HG02763 (cell line): Measurements from ENCODE around the gene TRIP10.
"Not testable (repeated sequence)": the region's sequence is repeated elsewhere in the genome, so short reads cannot be mapped to it uniquely, and the experiment has no call there.

ENCODE experiments used
- ATAC-seq: cut with Tn5 transposase; IDR thresholded peaks from one replicate; pipeline ENCODE4 v1.9.1; 2021; ENCODE audit warnings: mild to moderate bottlenecking, moderate library complexity; ENCODE audit not compliant: unreplicated experiment

Gene TRIP10, protein sequence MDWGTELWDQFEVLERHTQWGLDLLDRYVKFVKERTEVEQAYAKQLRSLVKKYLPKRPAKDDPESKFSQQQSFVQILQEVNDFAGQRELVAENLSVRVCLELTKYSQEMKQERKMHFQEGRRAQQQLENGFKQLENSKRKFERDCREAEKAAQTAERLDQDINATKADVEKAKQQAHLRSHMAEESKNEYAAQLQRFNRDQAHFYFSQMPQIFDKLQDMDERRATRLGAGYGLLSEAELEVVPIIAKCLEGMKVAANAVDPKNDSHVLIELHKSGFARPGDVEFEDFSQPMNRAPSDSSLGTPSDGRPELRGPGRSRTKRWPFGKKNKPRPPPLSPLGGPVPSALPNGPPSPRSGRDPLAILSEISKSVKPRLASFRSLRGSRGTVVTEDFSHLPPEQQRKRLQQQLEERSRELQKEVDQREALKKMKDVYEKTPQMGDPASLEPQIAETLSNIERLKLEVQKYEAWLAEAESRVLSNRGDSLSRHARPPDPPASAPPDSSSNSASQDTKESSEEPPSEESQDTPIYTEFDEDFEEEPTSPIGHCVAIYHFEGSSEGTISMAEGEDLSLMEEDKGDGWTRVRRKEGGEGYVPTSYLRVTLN

DNA sequence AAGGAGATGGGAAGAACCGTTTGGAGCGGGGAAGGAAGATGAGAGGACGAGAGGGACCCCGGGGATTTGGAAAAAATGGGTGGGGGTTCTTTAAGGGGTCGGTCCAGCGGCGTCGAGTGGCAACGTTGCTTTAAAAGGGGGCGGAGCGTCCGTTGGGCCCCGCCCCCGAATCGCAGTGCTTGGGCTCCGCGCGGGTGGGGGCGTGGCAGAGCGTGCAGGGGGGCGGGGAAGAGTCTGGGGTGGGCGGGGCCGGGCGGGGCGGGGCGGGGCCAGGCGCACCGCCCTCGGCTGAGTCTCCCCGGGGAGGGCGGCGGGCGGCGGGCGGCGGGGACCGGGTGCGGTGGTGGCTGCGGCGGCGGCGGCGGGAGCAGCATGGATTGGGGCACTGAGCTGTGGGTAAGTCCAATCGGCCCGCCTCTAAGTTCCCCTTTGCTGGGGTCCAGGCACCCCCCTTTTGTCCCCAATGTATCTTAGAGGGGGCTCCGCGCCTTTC lies at the start of gene TRIP10:
Gene TRIP10, plus strand, starts transcription at position 291 of the 493 bp plus-strand sequence. Its CDS starts 82 bp downstream, at position 373.
- no peak for ATAC-seq

DNA sequence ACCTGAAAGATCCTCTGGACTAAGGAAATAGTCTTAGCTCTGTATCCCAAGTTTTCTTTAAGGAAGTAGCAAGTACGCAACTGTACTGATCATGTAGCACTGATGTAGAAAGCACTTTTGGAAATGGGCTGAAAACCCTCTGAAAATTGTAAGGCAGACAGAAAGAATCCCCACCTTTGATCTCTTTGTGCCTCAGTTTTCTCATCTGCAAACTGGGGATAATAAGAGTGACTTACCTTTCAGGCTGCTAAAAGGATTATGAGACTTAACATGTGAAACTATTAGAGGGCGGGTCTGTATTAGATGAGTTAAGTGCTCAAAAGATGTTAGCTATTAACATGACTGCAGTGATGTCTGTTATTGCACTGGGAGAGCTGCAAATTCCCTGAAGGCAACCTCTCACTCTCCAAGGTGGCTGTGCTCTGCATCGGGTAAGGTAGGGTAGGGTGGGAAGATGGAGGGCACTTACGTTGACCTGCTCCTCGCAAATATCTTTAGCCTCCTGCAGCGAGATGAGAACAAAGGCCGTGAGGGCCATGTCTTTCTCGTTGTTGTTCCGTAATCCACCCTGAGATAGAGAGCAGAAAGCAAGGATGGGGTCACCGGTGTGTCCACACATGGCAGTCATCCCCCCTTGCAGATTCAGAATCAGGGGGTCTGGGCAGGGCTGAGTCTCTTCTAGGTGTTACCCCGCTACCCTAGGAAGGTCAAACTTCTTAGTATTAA lies 49.2 kb upstream of the TRIP10 start:
- no peak for ATAC-seq

DNA sequence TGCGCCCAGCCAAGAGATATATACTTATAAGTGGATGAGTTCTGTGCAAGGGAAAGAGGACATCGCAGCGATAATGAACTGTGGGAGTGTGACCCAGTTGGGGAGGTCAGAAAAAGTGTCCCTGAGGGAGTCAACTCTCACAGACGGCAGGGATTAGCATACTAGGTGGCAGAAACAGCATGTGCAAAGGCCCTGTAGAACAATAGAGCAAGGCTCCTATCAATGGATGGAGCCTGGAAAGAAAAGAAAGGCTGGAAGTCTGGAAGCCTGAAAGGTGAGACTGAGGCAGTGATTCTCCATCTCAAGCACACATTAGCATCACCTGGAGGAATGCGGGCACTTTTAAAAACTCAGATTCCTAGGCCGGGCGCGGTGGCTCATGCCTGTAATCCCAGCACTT lies 48.1 kb upstream of the TRIP10 start:
- ATAC-seq = no peak

DNA sequence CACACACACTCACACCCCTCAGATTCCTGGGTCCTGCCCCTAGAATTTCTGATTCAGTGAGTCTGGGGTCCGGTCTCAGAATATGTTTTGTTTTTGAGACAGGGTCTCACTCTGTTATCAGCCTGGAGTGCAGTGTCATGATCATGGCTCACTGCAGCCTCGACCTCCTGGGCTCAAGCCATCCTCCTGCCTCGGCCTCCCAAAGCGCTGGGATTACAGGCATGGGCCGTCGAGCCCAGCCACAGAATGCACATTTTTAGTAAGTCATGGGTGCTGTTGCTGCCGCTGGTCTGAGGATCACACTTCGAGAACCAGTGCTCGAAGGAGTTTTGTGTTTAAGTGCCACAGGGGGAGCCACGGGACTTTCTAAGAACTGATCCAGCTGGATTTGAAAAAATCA lies 47.5 kb upstream of the TRIP10 start:
- ATAC-seq = no peak

DNA sequence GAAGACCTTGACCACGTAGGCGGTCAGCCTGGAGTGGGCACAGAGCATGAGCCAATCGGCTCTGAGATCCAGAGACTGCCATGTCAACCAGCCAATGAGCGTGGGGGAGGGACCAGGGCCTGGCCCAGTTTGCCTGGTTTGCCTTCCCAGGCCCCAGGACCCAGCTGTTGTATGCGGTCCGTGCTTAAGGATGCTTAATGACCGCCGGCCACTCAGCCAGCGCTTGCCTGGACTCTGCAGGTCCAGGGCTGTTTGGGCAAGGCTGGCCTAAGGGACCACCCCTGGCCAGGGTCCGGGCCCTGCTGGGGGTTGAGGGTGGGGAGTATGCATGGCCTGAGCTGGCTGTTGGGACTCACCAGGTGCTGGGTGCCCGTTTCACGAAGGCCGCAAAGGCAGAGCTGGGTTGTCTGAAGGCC lies 46.4 kb upstream of the TRIP10 start:
- ATAC-seq = no peak

DNA sequence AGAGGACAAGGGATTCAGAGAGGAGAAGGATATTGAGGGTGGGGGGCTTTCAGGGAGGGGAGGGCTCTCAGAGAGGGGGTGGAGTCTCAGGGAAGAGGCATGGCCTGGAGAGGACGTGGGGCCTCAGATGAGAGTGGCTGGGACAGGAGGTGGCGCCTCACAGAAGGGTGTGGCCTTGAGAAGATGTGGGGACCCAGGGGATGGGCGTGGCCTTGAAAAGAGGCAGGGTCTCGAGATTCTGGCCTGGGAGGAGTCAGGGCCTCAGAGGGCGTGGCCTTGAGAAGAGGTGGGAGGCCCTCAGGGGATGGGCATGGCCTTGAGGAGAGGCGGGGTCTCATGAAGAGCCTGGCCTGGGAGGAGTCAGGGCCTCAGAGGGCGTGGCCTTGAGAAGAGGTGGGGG lies 45.8 kb upstream of the TRIP10 start:
- no peak for ATAC-seq

DNA sequence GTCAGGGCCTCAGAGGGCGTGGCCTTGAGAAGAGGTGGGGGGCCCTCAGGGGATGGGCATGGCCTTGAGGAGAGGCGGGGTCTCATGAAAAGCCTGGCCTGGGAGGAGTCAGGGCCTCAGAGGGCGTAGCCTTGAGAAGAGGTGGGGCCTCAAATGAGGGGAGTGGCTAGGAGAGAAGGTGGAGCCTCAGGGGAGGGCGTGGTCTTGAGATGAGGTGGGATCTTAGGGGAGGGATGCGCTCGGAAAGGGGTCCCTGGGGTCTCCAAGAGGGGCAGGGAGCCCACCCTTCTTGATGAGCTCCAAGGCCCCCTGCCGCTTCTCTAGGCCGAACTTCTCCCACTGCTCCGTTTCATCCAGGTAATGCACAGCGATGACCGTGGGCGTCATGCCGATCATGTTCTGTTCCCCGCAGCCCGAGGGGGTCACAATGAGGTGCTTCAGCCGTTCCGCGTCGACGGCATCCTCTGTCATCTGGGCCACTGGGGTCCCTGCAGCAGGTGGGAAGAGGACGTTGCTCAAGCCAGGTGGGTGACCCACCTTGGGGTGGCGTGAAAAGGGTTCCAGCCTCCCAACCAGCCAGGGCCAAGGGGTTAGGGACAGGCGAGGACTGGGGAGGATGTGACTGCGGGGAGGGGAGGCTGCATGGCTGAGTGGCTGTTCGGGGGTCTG lies 45.2 kb upstream of the TRIP10 start:
- ATAC-seq = no peak

DNA sequence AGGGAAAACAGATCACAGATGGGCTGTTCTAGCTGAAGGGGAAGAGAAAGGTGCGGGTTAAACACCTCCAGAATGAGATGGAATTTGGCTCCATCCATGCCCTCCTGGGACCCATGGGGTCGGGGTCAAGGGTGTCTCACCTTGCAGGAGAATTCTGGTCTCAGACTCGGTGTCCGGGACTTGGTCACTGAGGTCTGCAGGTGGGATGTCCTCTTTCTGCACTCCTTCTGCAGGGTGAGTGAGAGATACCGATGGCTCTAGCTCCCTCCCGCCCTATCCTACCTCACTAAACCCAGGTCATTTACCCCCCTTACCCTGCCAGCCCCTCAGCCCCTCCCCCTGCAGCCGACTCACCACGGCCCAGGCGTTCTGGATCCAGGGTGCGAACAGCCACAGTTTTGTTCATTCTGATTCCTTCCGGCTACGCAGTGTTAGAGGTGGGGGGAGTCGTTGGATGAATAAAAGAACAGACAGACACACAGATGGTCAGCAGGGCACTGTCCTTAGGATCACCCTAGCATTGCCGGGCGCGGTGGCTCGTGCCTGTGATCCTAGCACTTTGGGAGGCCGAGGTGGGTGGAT lies 43.1 kb upstream of the TRIP10 start:
- ATAC-seq = no peak

DNA sequence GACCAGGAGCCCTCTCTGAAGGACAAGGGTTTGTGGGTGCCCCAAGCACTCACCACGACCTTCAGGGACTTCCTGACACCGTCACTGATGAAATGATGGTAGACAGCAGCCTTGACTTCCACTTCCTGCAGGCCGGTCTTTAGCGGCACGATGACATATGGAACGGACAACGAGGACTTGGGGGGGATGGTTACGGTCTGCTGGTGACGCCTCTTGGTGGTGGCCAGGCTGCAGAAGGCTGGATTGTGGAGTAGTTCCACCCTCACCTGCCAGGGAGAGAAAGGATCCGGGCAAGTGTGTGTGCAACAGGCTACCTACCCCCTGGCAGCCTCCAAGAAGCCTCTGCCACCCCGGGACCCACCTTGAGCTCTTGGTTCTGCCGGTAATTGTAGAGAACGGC lies 42.2 kb upstream of the TRIP10 start:
- no peak for ATAC-seq

DNA sequence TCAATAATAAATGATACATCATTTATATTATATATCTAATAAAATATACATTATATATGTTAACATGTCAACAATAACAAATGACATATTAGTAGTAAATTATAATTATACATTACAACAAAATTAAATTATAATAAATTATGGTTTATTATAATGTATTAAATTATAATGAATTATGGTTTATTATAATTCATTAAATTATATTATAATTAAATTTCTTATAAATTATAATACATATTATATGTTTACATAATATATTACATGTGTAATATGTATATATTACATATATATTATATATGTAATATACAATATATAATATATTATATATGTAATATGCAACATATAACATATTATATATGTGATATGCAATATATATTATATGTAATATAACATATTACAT lies 39.5 kb upstream of the TRIP10 start:
- ATAC-seq = no peak

DNA sequence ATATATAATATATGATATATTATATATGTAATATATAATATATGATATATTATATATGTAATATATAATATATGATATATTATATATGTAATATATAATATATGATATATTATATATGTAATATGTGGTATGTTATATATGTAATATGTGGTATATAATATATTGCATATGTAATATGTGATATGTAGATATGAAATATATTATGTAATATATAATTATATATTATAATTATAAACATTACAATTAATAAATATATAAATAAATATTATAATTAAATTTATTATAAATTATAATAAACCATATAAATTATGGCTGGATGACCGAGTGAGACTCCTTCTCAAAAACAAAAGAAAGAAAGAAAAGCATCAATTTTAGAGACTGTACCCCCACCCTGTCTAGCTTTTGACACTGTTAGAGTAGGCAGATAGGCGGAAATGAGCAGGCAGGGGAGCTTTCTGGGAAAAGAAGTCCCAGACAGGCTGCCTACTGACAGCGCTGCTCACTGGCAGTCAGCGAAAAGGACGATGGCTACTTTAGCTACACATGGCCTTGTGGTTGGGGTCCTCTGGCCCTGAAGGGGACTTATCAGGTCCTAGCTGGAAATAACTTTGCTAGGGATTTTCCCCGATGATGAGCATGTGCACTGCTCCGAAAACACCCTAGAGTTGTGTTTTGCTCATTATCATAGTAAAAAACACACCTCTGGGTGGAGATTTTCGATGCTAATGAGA lies 38.7 kb upstream of the TRIP10 start:
- no peak for ATAC-seq

DNA sequence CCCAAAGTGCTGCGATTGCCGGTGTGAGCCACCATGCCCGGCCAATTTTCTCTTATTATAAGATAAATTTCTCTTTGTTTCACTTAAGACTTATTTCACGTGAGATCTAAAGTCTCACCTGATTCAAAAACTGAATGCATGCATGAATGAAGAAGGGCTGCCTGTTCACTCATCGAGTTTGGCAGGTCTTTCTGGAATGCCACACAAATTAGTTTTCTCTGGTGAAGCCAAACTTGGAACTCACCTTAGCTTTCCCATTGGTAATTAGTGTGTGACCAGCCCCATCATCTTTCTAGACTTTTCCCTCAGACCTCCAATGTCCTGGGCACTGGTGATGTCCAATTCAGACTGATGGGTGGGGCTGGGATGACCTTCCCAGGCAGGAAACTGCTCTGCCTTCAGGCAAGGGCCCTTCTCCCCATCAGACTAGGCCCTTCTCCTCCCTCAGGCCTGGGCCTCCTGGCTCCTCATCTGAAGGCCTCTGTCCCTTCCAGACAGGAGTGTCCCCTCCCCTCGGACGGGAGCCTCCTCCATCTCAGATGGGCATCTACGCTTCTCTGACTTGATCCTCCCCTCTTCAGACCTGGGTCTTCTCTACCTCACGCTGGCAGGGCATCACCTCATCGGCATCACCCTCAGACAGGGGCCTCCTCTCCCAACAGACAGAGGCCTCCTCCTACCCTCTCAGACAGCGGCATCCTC lies 33.4 kb upstream of the TRIP10 start:
- ATAC-seq = no peak

DNA sequence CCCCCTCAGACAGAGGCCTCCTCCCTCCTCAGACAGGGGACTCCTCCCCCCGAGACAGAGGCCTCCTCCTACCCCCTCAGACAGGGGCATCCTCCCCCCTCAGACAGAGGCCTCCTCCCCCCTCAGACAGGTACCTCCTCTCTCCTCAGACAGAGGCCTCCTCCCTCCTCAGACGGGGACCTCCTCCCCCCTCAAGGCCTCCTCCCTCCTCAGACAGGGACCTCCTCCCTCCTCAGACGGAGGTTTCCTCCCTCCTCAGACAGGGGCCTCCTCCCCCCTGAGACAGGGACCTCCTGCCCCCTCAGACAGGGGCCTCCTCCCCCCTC lies 32.9 kb upstream of the TRIP10 start:
- ATAC-seq = no peak

DNA sequence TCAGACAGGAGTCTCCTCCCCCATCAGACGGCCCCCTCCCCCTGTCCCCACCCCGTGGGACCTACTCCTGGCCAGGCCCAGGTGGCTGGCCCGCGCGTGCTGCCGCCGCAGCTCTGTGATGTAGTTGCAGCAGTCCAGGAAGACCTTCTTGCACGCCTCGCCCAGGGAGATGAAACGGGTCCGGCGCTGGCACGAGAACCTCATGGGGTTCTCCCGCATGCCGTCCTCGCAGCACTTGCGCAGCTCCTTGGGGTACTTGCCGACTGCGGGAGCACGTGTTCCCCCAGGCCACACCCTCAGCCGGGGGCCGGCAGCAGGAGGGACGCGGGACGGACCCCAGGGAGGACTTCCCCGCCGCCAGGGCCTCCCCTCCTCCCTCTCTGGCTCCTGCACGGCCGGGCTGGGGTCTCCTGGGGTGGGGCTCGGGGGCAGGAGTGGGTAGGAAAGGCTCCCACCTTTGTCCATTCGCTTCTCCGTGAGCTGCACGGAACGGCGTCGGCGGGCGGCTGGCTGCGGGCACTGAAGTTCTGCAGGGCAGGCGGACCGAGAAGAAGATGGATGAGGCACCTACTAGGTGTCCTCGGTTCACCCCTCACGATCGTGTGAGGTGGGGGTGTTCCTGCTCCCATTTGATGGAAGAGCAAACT lies 32.3 kb upstream of the TRIP10 start:
- ATAC-seq = no peak

DNA sequence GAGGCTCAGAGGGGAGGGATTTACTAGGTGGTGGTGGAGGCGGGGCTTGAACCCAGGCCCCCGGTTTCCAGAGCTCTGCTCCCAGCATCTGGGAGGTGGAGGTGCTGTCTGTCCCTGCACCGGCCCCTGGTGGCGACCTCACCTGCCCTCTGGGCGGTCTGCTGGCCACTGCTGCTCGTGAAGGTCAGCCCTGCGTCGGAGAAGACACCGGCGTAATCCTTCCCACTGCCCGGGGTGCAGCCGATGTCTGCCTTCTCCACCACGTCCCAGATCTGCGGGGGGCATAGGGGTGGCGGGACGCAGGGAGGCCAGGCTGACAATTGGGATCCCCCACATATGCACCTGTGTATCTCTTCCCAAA lies 31.8 kb upstream of the TRIP10 start:
- no peak for ATAC-seq

DNA sequence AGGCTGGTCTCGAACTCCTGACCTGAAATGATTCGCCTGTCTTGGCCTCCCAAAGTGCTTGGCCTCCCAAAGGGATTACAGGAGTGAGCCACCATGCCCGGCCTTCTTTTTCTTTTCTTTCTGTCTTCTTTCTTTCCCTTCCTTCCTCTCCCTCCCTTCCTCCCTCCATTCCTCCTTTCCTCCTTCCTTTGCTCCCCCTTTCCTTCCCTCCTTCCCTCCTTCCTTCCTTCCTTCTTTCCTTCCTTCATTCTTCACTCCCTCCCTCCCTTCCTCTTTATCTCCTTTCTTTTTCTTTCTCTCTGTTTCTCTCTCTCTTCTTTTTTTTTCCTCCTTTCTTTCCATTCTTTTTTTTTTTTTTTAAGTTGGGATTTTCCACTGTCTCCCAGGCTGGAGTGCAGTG lies 31.1 kb upstream of the TRIP10 start:
- no peak for ATAC-seq

DNA sequence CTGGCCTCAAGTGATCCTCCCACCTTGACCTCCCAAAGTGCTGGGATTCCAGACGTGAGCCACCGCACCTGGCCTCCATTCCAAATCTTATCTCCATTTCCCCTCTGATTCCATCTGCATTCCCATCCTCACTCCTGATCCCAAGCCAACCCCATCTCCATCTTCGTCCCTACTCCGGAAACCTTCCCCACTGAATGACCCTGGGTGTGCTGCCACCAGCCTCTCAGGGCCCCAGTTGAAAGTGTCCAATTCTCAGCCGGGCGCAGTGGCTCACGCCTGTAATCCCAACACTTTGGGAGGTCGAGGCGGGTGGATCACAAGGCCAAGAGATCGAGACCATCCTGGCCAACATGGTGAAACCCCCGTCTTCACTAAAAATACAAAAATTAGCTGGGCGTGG lies 30.6 kb upstream of the TRIP10 start:
- ATAC-seq = not testable (repeated sequence)

DNA sequence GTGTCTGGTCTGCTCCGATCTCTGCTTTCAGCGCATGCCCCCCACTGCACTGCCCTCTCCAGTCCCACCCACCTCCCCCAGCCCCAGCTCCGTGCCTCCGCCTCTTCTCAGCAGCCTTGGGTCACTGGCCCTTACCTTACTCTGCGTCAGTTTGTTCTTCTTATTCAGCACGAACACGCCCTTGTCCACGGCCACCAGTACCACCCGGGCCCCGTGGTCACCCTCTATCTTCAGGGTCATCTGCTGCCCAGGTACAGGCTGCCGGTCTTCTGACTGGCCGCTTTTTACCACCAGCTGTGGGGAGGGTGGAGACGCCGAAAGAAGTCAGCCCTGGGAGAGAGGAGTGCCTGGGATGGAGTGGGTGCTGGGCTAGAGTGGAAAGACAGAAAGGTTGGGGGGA lies 29.9 kb upstream of the TRIP10 start:
- no peak for ATAC-seq
